ENCODE measurements around the gene SDCBP2.
A peak's percentile ranks its signal among the peaks of the same experiment; 100 is the strongest.

SDCBP2 gene

GRCh38 chr20:1330075-1330830 is 1.3 kb upstream of the SDCBP2 start:
- DNase-seq (ENCODE audit: low spot score) = no peak

GRCh38 chr20:1327827-1328679 is 886 bp downstream of the SDCBP2 start:
- DNase-seq (ENCODE audit: low spot score) = no peak

- no peak for DNase-seq (ENCODE audit: low spot score)
These were observed 1.7 kb downstream of the SDCBP2 start for GRCh38 chr20:1327241-1327653.

GRCh38 chr20:1326031-1326930 is 2.7 kb downstream of the SDCBP2 start:
- no peak for DNase-seq (ENCODE audit: low spot score)

GRCh38 chr20:1325173-1326030 is 3.5 kb downstream of the SDCBP2 start:
- DNase-seq (ENCODE audit: low spot score) = peak; percentile 98

GRCh38 chr20:1324598-1325172 is 4.3 kb downstream of the SDCBP2 start:
- DNase-seq (ENCODE audit: low spot score) = no peak

- DNase-seq (ENCODE audit: low spot score) = peak; percentile 25
These were observed 4.9 kb downstream of the SDCBP2 start for GRCh38 chr20:1323830-1324597.

- DNase-seq (ENCODE audit: low spot score) = peak; percentile 40
These were observed 5.7 kb downstream of the SDCBP2 start for GRCh38 chr20:1323256-1323655.

- DNase-seq (ENCODE audit: low spot score) = peak; percentile 64
These were observed 6.3 kb downstream of the SDCBP2 start for GRCh38 chr20:1322511-1323245.

GRCh38 chr20:1321654-1321939 is 7.3 kb downstream of the SDCBP2 start:
- DNase-seq (ENCODE audit: low spot score) = no peak

- DNase-seq (ENCODE audit: low spot score) = no peak
These were observed 7.9 kb downstream of the SDCBP2 start for GRCh38 chr20:1320902-1321653.

GRCh38 chr20:1320016-1320415 is 8.9 kb downstream of the SDCBP2 start:
- no peak for DNase-seq (ENCODE audit: low spot score)

- no peak for DNase-seq (ENCODE audit: low spot score)
These were observed 9.5 kb downstream of the SDCBP2 start for GRCh38 chr20:1319462-1319861.

GRCh38 chr20:1319051-1319450 is 9.9 kb downstream of the SDCBP2 start:
- no peak for DNase-seq (ENCODE audit: low spot score)

GRCh38 chr20:1317545-1318255 is 11.2 kb downstream of the SDCBP2 start:
- no peak for DNase-seq (ENCODE audit: low spot score)

- no peak for DNase-seq (ENCODE audit: low spot score)
These were observed 13.1 kb downstream of the SDCBP2 start for GRCh38 chr20:1315804-1316203.

- DNase-seq (ENCODE audit: low spot score) = peak; percentile 82
These were observed 15.5 kb downstream of the SDCBP2 start for GRCh38 chr20:1313236-1313964.

- no peak for DNase-seq (ENCODE audit: low spot score)
These were observed 16.1 kb downstream of the SDCBP2 start for GRCh38 chr20:1312904-1313235.

Measured in left forelimb (tissue), 1 donor.